Measurements from ENCODE around the gene DAGLA.

The DAGLA gene

DNA sequence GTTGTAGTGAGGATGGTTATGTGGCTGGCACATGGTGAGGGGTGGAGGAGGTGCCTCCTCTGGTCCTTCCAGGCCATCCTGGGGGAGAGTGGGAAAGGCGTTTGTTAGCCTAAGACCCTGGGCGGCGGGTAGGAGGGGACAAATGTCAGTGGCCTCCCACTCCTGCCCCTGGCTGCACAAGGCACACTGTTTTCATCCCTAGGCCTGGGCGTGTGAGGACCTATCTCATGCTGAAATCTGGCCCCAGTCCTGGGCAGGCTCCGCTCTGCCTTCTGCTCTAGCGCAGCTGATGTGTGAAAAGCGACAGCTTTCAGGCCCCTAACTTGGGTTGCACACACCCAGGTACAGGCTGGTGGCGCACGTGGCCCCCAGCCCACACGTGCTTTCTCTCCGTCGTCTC lies 32.1 kb downstream of the DAGLA start:
- no peak overlapping the region for H3K4me3 ChIP-seq (ENCODE audit: low read depth, low read length)
- TF ChIP-seq, protein P1, sequence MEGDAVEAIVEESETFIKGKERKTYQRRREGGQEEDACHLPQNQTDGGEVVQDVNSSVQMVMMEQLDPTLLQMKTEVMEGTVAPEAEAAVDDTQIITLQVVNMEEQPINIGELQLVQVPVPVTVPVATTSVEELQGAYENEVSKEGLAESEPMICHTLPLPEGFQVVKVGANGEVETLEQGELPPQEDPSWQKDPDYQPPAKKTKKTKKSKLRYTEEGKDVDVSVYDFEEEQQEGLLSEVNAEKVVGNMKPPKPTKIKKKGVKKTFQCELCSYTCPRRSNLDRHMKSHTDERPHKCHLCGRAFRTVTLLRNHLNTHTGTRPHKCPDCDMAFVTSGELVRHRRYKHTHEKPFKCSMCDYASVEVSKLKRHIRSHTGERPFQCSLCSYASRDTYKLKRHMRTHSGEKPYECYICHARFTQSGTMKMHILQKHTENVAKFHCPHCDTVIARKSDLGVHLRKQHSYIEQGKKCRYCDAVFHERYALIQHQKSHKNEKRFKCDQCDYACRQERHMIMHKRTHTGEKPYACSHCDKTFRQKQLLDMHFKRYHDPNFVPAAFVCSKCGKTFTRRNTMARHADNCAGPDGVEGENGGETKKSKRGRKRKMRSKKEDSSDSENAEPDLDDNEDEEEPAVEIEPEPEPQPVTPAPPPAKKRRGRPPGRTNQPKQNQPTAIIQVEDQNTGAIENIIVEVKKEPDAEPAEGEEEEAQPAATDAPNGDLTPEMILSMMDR (IDR thresholded peaks at IDR 0.05; ENCODE audit: low read depth, low read length), result no peak

DNA sequence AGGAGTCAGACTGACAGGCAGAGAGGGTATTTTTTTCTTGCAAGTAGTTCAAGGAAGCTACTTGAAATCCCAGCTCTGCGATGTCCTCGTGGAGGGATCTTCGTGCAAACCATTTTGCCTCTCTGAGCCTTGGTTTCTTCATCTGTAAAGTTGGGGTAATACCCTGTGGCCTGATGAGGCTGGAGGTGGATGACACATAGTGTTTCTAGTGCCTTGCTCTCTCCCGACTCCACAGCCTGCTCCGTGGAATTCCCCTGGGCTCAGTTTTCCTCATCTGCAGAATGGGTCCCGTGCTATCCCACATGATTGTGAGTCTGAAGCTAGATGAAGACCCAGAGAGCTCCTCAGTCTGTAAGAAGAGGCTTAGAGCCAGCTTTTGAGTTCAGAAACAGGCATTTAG lies 32.7 kb downstream of the DAGLA start:
- H3K4me3 ChIP-seq (ENCODE audit: low read depth, low read length), result no peak overlapping the region
- TF ChIP-seq, protein P1 (IDR thresholded peaks at IDR 0.05; ENCODE audit: low read depth, low read length), result no peak

DNA sequence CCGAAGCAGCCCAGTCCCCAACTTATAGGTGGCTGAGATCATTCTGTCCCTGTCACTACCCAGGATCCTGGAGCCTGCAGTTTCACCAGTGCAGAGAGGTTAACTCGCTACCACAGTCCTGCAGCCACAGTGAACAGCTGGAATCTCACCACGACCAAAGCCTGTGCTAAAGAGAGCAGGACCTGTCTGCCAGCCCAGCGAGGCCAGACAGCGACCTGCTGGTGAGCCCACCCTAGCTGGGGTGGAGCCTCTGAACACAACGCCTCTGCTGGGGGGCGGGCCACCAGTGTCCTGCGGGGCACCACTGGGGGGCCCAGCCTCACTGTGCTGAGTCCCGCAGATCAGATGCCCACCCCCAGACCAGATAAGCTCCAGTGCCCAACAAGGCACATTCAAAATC lies 33.3 kb downstream of the DAGLA start:
- no peak overlapping the region for H3K4me3 ChIP-seq (ENCODE audit: low read depth, low read length)
- TF ChIP-seq, protein P1 (IDR thresholded peaks at IDR 0.05; ENCODE audit: low read depth, low read length), result no peak

DNA sequence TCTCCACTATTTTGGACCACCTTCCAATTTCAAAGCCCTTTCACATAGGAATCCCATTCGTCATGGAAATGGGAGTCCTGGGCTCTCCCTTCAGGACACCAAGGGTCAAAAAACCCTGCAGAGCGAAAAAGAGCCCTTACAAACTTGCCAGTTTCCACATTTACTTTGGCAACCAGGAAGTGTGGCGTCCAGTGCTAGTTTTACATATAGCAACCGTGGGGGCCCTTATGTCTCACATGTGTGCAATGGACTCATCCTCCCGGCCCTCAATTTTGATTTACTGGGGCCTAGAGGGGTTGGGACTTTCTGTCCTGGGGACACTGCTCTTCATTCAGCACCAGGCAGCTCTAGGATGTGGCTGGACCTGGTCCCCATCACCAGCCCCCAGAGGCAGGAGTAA lies 33.7 kb downstream of the DAGLA start:
- no peak overlapping the region for H3K4me3 ChIP-seq (ENCODE audit: low read depth, low read length)
- TF ChIP-seq, protein P1 (IDR thresholded peaks at IDR 0.05; ENCODE audit: low read depth, low read length), result no peak

DNA sequence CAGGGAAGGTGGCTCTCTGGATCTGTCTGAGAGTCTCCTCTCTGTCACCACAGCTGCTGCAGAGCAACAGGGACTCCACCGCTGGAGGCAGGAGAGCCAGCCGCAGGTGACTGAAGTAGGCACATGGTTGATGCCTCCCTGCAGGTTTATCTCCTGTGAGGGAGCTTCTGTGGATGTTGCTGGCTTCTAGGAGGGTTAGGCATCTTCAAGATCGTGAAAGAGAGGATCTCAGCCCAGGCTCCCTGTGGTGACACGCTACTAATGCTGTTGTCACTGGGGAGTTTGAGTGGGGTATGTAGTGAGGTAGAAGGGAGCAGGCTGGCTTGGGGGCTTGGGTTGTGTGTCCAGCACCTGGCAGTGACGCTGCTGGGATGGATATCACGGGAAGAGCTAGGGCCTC lies 34.1 kb downstream of the DAGLA start:
- TF ChIP-seq, protein P1 (IDR thresholded peaks at IDR 0.05; ENCODE audit: low read depth, low read length), result no peak

DNA sequence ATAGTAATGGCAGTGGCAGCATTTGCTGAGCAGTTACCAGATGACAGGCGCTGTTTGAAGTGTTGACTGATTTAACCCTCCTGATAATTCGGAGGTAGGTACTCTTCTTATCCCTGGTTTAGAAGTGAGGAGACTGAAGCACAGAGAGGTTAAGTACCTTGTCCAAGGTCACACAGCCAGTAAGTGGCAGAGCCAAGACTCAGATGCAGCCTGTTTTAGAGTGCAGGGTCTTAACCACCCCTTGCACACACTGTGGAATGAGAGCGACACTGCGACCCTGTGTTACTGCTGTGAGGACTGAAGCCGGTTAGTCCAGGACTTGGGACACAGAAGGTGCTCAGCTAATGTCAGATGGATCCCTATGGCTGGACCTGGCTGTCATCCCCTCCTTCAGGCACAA lies 34.7 kb downstream of the DAGLA start:
- H3K4me3 ChIP-seq (ENCODE audit: low read depth, low read length), result no peak overlapping the region
- TF ChIP-seq, protein P1 (IDR thresholded peaks at IDR 0.05; ENCODE audit: low read depth, low read length), result no peak

More for the DNA sequence above, 34.1 kb downstream of the DAGLA start:
- no peak overlapping the region for H3K4me3 ChIP-seq (ENCODE audit: low read depth, low read length)

DNA sequence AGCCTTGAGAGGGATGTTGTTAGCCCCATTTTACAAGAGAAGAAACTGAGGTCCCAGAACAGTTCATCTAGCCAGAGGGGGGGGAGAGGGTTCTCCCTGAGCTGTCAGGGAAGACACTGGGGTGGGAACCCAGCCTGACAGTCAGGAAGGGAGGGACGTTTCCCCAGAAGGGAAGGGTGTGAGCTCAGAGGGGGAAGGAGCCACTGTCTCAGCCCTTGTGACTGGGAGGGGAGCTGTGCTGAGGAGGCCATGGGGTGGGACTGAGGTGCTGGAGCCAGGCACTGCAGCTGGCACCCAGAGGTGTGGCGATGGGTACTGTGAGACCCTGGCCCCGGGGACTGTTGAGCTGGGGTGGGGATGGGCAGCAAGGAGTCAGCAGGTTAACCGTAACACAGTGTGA lies 35.7 kb downstream of the DAGLA start:
- no peak overlapping the region for H3K4me3 ChIP-seq (ENCODE audit: low read depth, low read length)

More for the DNA sequence above, 35.7 kb downstream of the DAGLA start:
- TF ChIP-seq, protein P1 (IDR thresholded peaks at IDR 0.05; ENCODE audit: low read depth, low read length), result no peak

Data from WI38 (cell line).